ENCODE data around the gene TCP11L1.
"Not testable (repeated sequence)": the region's sequence is repeated elsewhere in the genome, so short reads cannot be mapped to it uniquely, and the experiment has no call there.

Gene TCP11L1

GRCh38 chr11:33103836-33104235, 64.5 kb downstream of the TCP11L1 start:
- TF ChIP-seq CTCF (IDR thresholded peaks at IDR 0.05; ENCODE audit: low read depth, low read length), result no peak
- H3K4me3 ChIP-seq (ENCODE audit: low read depth, low read length), result no peak overlapping the region
- no peaks in the 10 kb centered on the region for H3K27me3 ChIP-seq
- no peak for DNase-seq
- H3K9me3 ChIP-seq, result no peaks in the 10 kb centered on the region
- no peaks in the 10 kb centered on the region for H3K4me1 ChIP-seq
- H3K36me3 ChIP-seq, result peaks cover 3% of the 10 kb centered on the region; the same call in 1 of the 2 replicates

DNA sequence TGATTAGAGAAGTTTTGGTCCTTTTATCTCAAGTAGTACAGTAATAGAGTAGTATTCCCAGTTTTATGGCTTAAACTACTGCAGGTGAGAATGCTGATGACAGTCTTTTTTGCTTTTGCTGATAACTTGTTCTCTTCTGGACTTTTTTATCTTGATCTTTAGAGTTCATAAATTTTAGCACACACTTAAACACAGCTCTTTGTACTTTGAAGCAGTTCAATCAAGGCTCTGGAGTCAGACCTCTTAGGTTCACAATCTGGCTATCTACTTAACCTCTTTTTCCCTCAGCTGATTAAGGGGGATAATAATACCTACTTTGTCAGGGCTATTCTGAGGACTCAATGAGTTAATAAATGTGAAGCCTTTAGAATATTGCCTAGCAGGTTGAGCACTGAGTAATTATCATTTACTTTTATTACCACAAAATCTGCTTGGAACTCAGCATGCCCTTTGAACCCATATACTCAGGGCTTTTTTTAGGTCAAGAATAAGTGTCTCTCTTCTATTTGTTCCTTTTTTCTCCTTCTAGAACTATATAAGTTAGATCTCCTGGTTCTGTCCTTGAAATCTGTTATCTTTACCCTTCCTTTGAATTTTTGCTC, 70.0 kb downstream of the TCP11L1 start:
- no peaks in the 10 kb centered on the region for H3K4me1 ChIP-seq
- no peaks in the 10 kb centered on the region for H3K27me3 ChIP-seq
- no peaks in the 10 kb centered on the region for H3K9me3 ChIP-seq
- DNase-seq, result no peak
- H3K36me3 ChIP-seq, result peaks cover 3% of the 10 kb centered on the region; the same call in 1 of the 2 replicates
- no peak overlapping the region for H3K4me3 ChIP-seq (ENCODE audit: low read depth, low read length)
- TF ChIP-seq CTCF (IDR thresholded peaks at IDR 0.05; ENCODE audit: low read depth, low read length), result no peak

DNA sequence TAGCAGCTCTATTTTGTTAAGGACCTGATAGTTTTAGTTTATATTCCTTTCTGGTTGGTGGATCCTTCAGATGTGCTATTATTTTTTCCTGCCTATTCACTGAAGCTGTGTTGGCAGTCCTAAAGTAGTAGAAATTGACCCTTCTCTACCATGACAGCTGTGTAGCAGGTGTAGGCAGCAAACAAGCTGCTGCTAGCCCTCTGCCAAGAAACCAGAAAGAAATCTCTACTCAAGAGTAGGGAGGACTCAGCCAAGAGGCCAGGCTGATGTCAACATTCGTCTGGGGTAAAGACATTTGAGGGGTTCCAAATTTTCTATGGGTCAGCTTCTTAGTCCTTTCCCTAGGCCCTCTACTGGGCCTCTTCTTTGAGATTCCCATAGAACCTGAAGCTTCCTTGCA, 70.7 kb downstream of the TCP11L1 start:
- no peak for TF ChIP-seq CTCF (IDR thresholded peaks at IDR 0.05; ENCODE audit: low read depth, low read length)
- Histone ChIP-seq H3K4me1 (no peaks in the 10 kb centered on the region), H3K27me3 (no peaks in the 10 kb centered on the region), H3K9me3 (no peaks in the 10 kb centered on the region), H3K36me3 (peaks cover under 1% of the 10 kb centered on the region; the same call in 1 of the 2 replicates), H3K4me3 (ENCODE audit: low read depth, low read length) (no peak overlapping the region)
- DNase-seq, result no peak

DNA sequence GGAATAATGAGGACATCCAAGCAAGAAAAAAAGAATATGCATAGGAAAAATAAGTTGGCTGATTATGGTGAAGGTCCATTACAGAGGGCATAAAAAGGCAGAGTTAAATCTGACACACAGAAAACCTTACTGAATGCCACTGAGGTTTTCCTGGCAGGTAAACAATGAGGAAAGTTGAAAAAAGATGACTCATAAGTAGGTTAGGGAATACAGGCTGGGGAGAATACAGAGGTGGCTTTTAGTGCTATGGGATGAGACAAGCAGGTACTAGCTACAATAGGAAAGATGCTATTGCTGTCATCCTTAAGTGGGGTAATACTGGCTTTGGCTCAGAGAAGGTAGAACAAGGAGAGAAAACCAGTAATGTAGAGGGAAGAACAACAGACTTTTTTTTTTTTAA, 77.2 kb downstream of the TCP11L1 start:
- no peak for TF ChIP-seq CTCF (IDR thresholded peaks at IDR 0.05; ENCODE audit: low read depth, low read length)

DNA sequence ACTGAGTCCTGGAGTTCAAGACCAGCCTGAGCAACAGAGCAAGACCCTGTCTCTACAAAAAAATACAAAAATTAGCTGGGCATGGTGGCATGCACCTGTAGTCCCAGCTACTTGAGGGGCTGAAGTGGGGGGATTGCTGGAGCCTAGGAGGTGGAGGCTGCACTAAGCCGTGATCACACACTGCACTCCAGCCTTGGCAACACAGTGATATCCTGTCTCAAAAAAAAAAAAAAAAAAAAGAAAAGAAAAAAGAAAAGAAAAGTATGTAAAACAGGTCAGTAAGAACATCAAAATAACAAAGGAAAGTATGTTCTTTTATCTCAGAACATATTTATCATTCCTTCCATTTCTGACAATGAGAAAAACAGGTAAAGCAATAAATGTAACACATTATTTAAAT, 83.3 kb downstream of the TCP11L1 start:
- not testable (repeated sequence) for DNase-seq; H3K4me3 ChIP-seq (ENCODE audit: low read depth, low read length); H3K4me1 ChIP-seq; H3K9me3 ChIP-seq; H3K27me3 ChIP-seq; H3K36me3 ChIP-seq

More for the DNA sequence above, 77.2 kb downstream of the TCP11L1 start:
- Histone ChIP-seq H3K4me3 (ENCODE audit: low read depth, low read length) (no peak overlapping the region), H3K9me3 (no peaks in the 10 kb centered on the region), H3K27me3 (no peaks in the 10 kb centered on the region), H3K36me3 (no peaks in the 10 kb centered on the region), H3K4me1 (no peaks in the 10 kb centered on the region)
- no peak for DNase-seq
